NCI-H2196 treated with DMSO at 0.1 percent for 48 hours (cell line): ENCODE data around the gene AGK.
A peak's percentile ranks its signal among the peaks of the same experiment; 100 is the strongest.

Experiments used
- DNase-seq: peaks from one replicate; lab custom pipeline; 2025; ENCODE audit not compliant: unreplicated experiment; lab: John Stamatoyannopoulos, UW

Gene AGK, protein sequence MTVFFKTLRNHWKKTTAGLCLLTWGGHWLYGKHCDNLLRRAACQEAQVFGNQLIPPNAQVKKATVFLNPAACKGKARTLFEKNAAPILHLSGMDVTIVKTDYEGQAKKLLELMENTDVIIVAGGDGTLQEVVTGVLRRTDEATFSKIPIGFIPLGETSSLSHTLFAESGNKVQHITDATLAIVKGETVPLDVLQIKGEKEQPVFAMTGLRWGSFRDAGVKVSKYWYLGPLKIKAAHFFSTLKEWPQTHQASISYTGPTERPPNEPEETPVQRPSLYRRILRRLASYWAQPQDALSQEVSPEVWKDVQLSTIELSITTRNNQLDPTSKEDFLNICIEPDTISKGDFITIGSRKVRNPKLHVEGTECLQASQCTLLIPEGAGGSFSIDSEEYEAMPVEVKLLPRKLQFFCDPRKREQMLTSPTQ

DNA sequence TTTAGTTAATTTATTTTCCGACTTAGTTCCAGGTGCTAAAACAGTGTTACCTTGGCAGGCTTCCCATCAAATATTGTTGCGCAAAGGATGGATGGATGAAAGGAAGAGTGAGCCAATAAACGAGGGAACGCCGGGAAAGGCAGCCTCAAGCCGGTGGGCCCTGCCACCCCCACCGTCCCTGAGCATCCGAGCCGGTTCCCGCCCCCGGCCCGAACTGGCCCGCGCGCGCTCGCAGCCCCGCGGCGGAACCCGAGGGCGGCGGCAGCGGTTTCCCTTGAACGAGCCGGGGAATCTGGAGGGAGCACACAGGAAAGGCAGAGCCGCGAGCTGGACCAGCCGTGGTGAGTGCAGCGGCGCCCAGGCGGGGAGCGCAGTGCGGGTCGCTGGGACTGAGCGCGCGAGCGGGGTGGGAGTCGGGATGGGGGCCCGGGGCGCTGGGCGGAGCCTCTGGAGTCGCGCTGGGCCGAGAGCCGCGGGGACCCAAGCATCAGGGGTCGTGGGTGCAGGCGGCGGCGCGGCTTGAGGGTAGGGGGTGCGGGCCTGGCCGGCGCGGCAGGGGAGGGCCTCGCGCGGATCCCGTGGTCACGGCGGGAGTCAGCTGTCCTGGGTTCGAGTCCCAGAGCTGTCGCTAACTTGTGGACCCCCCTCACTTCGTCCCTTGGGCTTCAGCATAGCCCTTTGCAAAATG is at the start of gene AGK:
AGK (plus strand) TSS at position 317 of the 688 bp plus-strand sequence. CDS start 4,057 bp downstream, outside the sequence.
- DNase-seq = peak; percentile 62

DNA sequence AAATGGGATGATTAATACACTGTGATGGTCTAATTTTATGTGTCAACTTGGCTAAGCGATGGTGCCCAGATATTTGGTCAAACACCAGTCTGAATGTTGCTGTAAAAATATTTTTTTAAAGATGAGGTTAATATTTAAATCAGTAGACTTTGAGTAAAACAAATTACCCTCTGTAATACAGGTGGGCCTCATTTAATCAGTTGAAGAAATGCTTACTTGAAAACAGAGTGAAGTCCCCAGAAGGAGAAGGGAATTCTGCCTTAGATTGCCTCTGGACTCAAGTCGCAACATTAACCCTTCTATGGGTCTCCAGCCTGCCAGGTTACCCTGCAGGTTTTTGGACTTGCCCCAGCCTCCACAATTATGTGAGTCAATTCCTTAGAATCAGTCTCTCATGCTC is 49.8 kb upstream of the AGK start:
- no peak for DNase-seq

DNA sequence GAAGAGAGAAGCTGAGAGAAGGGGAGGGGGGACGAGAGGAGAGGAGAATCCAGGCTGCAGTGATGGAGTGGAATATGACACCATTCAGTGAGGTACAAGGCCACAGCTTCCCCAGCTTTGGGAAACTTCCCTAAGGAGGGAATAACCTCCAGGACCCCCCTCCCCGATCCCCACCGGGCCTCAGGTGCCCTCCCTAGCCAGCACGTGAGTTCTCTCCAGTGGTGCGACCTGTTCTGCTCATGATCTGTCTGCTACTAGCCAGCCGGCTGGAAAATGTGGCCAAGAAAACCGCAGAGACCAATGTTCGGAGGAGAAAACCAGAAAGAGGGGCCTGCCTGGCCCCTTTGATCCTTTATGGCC is 39.9 kb upstream of the AGK start:
- no peak for DNase-seq

DNA sequence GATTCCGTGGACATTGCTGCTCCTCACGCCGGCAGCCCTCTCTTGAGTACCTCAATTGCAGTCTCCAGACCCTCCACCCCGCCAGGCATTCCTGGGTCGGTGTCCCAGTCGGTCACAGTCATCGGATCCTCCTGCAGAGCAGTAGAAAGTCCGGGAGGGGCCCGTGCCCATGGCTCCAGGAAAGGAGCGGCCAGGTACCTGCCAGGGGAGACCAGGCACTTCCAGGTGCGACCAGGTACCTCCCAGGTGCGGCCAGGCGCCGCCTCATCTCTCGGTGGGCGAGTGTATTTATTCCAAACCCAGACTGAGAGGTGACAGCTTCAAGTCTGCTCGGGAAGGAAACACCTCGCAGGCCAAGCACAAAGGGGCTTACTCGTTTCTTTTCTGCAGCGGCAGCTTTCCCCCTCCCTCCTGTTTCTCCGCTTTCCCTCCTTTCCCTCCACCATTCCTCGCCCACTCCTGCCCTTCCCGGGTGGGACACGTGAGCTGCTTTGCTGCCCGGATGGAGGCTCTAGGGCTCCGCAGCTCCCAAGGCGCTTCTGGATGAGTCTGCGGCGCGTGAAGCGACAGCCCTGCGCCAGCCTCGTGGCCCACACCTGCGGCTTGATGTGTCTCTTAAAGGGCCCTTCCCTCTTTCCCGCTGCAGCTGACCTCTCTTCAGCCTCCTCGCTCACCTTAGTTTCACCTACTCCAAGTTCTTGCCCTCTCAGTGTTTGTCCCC is 39.4 kb upstream of the AGK start:
- DNase-seq = no peak

DNA sequence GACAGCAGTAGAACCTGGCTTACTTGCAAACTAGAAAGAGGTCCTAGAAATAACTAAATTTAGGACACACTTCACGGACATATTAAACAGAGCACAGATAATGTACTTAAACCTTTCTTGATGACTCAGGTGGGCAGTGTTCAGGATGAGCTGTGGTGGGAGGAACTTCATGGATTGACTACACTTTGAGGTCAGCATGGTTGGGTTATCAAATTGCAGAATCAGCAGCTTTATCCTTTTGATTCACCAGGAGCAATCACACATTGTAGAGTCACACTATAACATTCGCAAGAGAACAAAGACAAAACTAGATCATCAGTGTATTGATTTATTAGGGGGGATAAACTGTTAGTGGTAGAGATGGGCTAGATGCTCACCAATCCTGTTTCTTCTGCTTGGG is 38.6 kb upstream of the AGK start:
- DNase-seq = no peak

DNA sequence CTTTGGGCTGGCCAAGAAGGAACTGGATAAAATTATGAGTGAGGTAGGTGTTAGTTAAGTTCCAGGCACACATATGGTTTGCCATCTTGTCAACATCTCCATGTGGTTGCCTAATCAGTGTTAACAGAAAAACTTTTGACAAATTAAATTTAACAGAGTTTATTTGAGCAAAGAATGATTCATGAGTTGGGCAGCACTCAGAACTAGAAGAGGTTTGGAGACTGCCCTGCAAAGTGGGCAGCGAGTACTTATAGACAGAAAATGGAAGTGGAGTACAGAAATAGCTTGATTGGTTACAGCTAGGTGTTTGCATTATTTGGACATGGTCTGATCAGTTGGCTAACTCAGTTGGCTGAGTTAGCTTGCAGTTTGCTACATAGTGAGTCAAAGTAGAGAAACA is 37.5 kb upstream of the AGK start:
- no peak for DNase-seq

DNA sequence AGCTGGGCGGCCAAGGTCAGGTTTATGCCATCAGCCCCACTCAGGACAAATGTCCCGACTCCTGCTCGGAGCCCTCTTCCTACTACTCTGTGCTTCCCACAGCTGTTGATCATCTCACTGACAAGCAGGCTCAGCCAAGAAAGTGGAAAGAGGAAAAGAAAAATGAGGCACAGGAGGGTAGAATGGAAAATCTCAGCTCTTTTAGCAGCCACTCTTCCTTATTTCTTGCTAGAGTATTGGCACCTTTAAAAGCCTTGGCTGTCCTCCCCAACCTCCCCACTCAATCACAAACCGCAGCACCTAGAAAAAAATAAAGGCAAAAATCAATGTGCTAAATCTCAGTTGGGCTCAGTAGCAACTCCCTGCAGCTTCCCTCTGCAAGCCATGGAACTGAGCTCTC is 35.3 kb upstream of the AGK start:
- no peak for DNase-seq

DNA sequence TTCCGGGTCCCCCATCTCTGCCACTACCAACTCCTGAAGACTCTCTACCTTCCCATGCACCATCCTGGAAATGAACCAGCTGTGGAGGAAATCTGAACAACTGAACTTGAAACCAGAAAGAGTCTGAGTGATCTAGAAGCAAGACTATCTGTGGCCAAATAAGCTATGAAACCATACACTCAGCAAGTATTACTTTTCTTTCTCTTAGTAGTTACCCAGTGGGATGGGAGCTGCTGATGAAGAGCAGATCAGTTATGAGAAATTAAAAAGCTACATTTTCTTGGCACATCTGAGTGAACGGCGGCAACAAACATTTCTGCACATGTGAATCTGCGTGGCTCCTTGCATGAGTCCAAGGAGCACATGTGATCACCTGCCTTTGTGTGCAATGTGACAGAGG is 31.6 kb upstream of the AGK start:
- DNase-seq = no peak

DNA sequence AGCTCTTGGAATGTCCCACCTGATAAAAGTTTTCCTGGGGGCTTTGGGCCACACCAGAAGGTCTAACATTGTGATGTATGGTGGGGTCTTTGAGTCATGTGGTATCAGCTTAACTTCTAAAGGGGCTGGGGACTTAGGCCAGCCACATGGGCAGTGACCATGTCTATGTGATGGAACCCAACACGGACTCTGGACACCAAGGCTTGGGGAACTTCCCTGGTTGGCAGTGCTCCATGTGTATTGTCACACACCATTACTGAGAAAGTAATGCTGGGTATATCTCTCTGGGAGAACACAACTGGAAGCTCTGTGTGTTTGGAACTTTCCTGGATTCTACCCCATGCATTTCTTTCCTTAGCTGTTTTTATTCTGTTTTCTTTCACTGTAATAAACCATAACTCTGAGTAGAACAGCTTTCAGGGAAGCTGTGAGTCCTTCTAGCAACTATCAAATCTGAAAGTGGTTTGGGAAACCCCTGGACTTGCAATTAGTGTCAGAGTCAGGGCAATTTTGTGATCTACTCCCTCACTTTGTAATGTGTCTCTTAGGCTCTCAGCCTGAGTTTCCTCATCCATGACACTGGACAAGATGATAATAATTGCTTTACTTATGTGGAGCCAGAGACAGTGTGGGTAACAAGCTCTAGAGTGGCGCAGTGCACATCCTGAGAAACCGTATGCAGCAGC is 28.4 kb upstream of the AGK start:
- no peak for DNase-seq

DNA sequence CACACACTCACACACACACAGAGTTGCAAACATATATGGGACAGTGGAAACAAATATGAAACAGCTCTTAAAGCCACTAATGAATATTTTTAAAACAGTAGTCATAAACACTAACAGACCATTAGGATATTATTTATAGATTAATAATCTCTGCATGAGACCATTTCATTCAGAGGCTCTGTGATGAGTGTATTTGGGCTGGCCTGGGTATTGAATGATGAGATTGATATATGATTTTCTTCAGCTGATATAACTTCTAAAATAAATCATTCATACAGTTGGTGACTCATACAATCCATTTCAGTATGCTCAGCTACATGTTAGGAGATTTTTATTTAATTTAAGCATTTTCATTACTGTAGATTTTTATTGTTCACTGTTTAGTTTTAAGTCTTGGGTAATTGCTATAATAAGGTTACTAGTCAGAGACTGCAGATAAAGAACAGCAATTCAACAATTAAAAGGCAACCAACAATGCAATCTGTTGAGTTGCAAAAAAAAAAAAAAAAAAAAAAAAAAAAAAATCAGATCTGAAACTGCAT is 25.2 kb upstream of the AGK start:
- DNase-seq = no peak

DNA sequence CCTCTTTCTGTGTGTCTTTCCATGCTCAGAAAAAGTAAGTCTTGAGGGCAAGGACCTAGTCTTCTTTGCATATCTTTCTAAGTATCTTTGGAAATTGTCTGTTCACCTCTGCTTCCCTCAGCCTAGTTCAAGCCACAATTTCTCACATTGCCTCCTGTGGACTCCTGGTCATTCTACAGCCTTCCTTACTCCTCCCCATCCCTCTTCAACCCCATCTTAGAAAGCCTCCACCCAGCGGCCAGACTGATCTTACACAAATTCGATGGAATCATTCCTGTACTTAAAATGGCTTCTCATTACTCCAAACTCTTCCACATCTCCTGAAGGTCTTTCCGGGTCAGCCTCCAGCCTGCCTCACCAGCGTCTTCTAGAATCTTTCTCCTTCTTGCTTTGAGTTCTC is 24.1 kb upstream of the AGK start:
- DNase-seq = no peak

DNA sequence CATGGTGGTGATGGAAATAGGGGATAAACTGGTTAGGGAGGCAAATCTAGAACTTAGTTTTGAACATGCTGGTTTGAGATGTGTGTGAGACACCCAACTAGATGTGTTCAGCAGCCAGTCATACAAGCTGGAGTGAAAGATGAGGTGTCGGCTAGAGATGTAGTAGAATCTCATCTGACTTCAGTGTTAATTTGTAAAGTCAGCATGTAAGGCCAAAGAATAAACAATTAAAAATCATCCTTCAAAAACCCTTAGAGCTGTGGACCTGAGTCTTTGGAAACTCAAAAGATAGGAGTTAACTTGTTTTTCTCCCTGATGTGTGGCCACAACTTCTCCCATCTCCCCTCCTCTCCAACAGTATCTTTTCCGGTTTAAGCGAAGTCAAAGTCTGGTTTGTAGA is 22.8 kb upstream of the AGK start:
- DNase-seq = no peak

DNA sequence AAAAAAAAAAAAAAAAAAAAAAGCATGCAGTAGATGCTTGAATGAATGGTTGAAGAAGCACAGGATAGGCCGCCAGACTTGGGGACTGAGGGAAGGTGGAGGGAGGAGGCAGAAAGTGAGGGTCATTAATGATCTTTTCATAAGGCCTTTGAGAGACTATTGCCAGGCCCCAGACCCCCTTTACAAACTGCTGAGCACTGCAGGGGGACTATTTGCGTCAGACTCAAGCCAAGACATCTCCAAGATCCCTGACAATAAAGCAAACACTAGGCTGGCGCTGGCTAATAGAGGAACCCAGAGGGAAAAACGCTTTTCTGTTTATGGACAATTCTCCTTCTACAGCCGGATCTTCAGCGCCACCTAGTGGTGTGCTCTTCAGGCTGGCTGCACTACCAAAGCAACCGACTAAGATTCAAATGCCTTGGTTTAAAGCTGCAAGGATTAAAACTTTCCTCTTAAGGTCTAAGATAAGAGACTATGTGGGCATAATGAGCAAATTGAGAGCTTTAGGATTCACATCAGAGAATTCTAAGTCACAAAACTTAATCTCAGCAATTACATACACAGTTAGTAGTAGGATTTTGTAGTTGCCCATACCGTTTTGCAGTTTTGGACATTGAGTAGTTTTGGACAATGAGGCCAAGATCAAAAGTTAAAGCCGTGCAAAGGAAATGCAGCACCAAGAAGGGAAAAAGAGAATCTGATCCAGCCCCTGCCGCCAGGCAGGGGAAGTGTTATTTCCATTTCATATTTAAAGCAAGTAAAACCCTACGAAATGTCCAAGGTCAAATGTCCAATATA is 17.9 kb upstream of the AGK start:
- DNase-seq = peak; percentile 76

DNA sequence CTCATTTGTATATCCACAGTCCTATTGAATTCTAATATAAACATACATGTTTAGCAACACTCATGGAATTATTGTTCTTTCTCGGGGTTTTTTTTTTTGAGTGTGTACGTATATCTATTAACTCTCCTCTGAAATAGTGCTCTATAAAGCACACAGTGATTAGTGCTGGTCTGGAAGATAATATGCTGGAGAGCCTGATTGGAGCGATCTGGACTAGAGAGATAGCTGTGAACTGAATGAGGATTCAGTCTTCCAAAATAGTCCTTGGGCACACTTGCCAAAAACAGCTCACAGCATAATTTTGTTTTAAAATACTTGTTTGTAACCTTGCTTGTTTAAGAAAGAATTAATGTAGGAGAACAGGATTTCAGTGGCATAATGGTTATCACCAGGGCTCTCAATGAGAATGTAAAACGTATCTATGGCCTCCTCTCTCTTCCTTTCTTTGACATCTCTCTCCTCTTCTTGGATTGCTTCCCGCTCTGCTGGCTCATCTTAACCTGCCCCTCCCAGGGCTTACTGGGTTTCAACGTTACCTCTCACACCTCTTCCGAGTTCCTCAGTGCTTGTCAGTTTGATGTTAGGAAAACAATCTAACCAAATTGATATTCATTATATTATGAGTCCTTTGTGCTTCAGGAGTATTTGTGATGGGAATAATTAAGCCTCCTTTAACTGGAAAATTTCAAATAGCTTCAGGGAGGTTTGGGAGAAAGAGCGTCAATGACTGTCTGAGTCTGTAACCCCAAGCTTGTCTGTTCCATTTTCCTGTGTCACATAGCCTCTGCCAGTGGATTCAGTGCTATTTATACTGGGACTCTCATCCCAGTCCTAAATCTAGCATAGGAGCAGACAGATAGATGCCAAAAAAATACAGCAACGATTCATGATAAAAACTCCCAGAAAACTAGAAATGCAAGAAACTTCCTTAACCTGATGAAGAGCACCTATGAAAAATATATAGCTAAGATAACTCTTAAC is 16.2 kb upstream of the AGK start:
- no peak for DNase-seq

DNA sequence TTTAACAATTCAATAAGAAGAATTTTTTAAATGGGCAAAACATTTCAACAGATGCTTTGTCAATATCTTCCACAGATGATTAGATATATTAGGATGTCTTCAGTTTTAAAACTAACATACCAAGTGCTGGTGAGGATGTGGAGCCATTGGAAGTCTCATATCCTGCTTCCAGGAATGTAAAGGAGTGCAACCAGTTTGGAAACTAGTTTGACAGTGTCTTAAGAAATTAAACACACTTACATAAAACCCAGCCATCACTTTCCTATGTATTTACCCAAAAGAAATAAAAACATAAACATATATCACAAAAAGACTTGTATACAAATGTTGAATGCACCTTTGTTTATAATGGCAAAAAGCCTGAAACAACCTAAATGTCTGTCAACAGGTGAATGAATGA is 13.3 kb upstream of the AGK start:
- no peak for DNase-seq

DNA sequence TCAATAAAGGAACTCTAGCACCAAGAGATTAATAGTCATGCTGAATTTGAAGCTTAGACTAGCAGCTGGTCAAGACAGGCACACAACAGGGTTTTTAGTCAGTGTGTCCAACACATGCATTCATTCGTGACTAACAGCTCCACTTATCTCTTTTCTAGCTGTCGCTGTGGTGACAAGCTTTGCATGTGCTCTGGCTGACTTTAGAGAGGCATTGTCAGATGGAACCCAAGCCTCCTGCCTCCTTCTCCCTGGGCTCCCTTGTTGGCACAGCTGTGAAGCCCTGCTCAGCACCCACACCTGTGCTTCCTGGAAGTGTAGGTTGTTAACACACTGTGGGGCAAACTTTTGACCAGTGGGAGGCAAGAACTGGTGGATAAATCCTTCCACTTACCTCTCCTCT is 9.8 kb upstream of the AGK start:
- DNase-seq = no peak

DNA sequence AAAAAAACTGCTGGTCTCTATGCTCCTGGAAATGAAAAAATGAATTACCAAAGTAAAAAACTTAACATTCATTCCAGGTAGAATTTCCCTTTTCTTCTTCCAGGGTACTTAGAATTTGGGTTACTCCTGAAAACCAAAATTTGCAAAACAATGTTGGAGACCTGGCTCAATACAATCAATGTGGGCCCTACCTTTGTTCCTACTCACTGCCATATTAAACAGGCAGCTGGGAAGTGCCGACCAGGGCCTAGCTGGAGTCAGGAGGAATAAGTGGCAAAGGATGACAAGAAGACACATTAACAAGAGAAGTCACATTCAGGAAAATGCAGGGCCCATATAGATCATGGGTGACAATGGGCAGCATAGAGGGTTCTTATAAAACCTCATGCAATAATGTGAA is 6.4 kb upstream of the AGK start:
- DNase-seq = no peak

DNA sequence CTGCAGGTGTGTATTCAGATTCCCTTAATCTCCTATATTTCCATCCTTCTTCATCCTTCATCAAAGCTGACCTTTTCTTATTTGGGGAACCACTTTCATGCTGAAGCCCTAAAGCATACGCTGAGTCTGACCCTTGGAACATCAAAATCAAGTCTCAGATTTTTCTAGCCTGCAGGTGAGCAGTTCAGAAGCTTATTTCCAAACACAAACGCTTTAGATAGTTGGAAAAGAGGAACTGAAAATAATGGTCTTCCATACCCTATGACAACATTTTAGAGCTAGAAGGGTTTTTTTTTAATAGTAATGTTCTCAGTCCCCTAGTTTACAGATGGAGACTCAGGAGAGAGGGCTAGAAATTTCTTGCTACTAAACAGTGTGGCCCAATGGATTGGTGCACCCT is 1.6 kb upstream of the AGK start:
- no peak for DNase-seq

DNA sequence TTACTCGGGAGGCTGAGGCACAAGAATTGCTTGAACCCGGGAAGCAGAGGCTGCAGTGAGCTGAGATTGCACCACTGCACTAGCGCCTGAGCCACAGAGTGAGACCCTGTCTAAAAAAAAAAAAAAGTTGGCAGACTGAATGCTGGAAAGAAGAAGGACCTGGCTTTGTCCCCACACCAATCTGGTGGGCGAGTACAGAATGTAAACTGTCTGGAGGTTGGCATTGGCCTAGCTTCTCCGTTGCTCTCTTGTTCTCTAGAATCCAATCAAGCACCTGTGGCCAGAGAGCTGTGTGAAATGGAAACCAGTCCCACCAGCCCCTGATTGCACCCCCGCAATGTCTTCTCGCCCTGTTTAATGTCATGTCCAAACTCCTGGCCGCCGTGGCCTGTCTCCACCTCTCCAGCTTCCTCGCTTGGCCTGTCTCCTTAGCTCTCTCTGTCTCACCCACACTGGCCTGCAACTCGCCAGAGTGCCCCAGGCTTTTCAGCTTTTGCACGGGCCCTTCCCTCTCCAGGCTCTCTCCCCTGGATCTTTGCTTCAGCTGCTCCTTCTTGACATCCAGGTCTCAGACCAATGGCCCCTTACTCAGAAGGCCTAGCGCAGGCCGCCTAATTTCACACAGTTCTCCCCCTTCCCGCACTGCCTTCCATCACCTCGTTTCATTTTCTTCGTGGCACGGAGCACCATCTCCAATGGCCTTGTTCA is 670 bp upstream of the AGK start:
- DNase-seq = no peak
